ENCODE results near the gene CGRRF1. TPM values are rescaled to one million over a fixed set of nuclear protein-coding genes. Genes with fewer than 3 reads are reported as not detected.

CGRRF1 gene
- total and polyA plus RNA-seq, 9 donors: 12.7 to 17.9 (median 15.5) TPM

GRCh38 chr14:54535126-54535525 lies 25.4 kb downstream of the CGRRF1 start:
- H3K27ac ChIP-seq (ENCODE audit: low read length): no peak overlapping the region
- peaks cover 4% of the 10 kb centered on the region for H3K36me3 ChIP-seq (ENCODE audit: control insufficient read depth, insufficient read depth, low read length)
- WGBS (ENCODE audit: insufficient coverage): no CpG with 5 or more reads among the region's 1 CpG
- H3K4me1 ChIP-seq (ENCODE audit: control insufficient read depth, insufficient read depth, low read length): no peaks in the 10 kb centered on the region
- H3K9me3 ChIP-seq (replicated peaks; ENCODE audit: control insufficient read depth, low read depth, low read length): no peaks in the 10 kb centered on the region
- H3K4me3 ChIP-seq (ENCODE audit: low read length): no peak overlapping the region
- H3K27me3 ChIP-seq (ENCODE audit: control insufficient read depth, insufficient read depth, low read length): no peaks in the 10 kb centered on the region
- peak; percentile 34 for DNase-seq

GRCh38 chr14:54535646-54536045 lies 25.9 kb downstream of the CGRRF1 start:
- H3K4me1 ChIP-seq (ENCODE audit: control insufficient read depth, insufficient read depth, low read length): no peaks in the 10 kb centered on the region
- H3K4me3 ChIP-seq (ENCODE audit: low read length): no peak overlapping the region
- no peaks in the 10 kb centered on the region for H3K27me3 ChIP-seq (ENCODE audit: control insufficient read depth, insufficient read depth, low read length)
- no peak overlapping the region for H3K27ac ChIP-seq (ENCODE audit: low read length)
- 40% methylated on average over 1 of the region's 2 CpGs for WGBS (ENCODE audit: insufficient coverage)
- peaks cover 5% of the 10 kb centered on the region for H3K36me3 ChIP-seq (ENCODE audit: control insufficient read depth, insufficient read depth, low read length)
- no peaks in the 10 kb centered on the region for H3K9me3 ChIP-seq (replicated peaks; ENCODE audit: control insufficient read depth, low read depth, low read length)
- DNase-seq: peak; percentile 58

GRCh38 chr14:54537651-54538050 lies 27.9 kb downstream of the CGRRF1 start:
- H3K27ac ChIP-seq (ENCODE audit: low read length): no peak overlapping the region
- H3K36me3 ChIP-seq (ENCODE audit: control insufficient read depth, insufficient read depth, low read length): peaks cover 7% of the 10 kb centered on the region
- no CpG with 5 or more reads among the region's 2 CpGs for WGBS (ENCODE audit: insufficient coverage)
- no peak for DNase-seq
- H3K4me3 ChIP-seq (ENCODE audit: low read length): no peak overlapping the region
- no peaks in the 10 kb centered on the region for H3K9me3 ChIP-seq (replicated peaks; ENCODE audit: control insufficient read depth, low read depth, low read length)
- no peaks in the 10 kb centered on the region for H3K4me1 ChIP-seq (ENCODE audit: control insufficient read depth, insufficient read depth, low read length)
- no peaks in the 10 kb centered on the region for H3K27me3 ChIP-seq (ENCODE audit: control insufficient read depth, insufficient read depth, low read length)

- no peaks in the 10 kb centered on the region for H3K27me3 ChIP-seq (ENCODE audit: control insufficient read depth, insufficient read depth, low read length)
- no peaks in the 10 kb centered on the region for H3K4me1 ChIP-seq (ENCODE audit: control insufficient read depth, insufficient read depth, low read length)
- peaks cover 7% of the 10 kb centered on the region for H3K36me3 ChIP-seq (ENCODE audit: control insufficient read depth, insufficient read depth, low read length)
- no peak for DNase-seq
- WGBS (ENCODE audit: insufficient coverage): 86% methylated on average over 1 of the region's 3 CpGs
- no peaks in the 10 kb centered on the region for H3K9me3 ChIP-seq (replicated peaks; ENCODE audit: control insufficient read depth, low read depth, low read length)
- H3K27ac ChIP-seq (ENCODE audit: low read length): no peak overlapping the region
- H3K4me3 ChIP-seq (ENCODE audit: low read length): no peak overlapping the region
Observed at GRCh38 chr14:54538055-54538454, 28.3 kb downstream of the CGRRF1 start.

- Histone ChIP-seq H3K27ac (ENCODE audit: low read length) (no peak overlapping the region), H3K4me3 (ENCODE audit: low read length) (no peak overlapping the region), H3K36me3 (ENCODE audit: control insufficient read depth, insufficient read depth, low read length) (no peaks in the 10 kb centered on the region), H3K27me3 (ENCODE audit: control insufficient read depth, insufficient read depth, low read length) (no peaks in the 10 kb centered on the region), H3K9me3 (replicated peaks; ENCODE audit: control insufficient read depth, low read depth, low read length) (peaks cover 2% of the 10 kb centered on the region), H3K4me1 (ENCODE audit: control insufficient read depth, insufficient read depth, low read length) (no peaks in the 10 kb centered on the region)
- DNase-seq: no peak
- WGBS (ENCODE audit: insufficient coverage): 90% methylated on average over 3 of the region's 3 CpGs
Observed at GRCh38 chr14:54547583-54547982, 37.9 kb downstream of the CGRRF1 start.

- Histone ChIP-seq H3K9me3 (replicated peaks; ENCODE audit: control insufficient read depth, low read depth, low read length) (peaks cover 2% of the 10 kb centered on the region), H3K4me3 (ENCODE audit: low read length) (no peak overlapping the region), H3K27me3 (ENCODE audit: control insufficient read depth, insufficient read depth, low read length) (no peaks in the 10 kb centered on the region), H3K4me1 (ENCODE audit: control insufficient read depth, insufficient read depth, low read length) (no peaks in the 10 kb centered on the region), H3K27ac (ENCODE audit: low read length) (no peak overlapping the region), H3K36me3 (ENCODE audit: control insufficient read depth, insufficient read depth, low read length) (no peaks in the 10 kb centered on the region)
- WGBS (ENCODE audit: insufficient coverage): 90% methylated on average over 3 of the region's 5 CpGs
- no peak for DNase-seq
Observed at GRCh38 chr14:54548491-54548890, 38.8 kb downstream of the CGRRF1 start.

- Histone ChIP-seq H3K36me3 (ENCODE audit: control insufficient read depth, insufficient read depth, low read length) (no peaks in the 10 kb centered on the region), H3K4me1 (ENCODE audit: control insufficient read depth, insufficient read depth, low read length) (no peaks in the 10 kb centered on the region), H3K4me3 (ENCODE audit: low read length) (no peak overlapping the region), H3K27ac (ENCODE audit: low read length) (no peak overlapping the region), H3K27me3 (ENCODE audit: control insufficient read depth, insufficient read depth, low read length) (no peaks in the 10 kb centered on the region), H3K9me3 (replicated peaks; ENCODE audit: control insufficient read depth, low read depth, low read length) (no peaks in the 10 kb centered on the region)
- 76% methylated on average over 2 of the region's 3 CpGs for WGBS (ENCODE audit: insufficient coverage)
- DNase-seq: no peak
Observed at GRCh38 chr14:54549862-54550261, 40.2 kb downstream of the CGRRF1 start.

GRCh38 chr14:54550514-54550913 lies 40.8 kb downstream of the CGRRF1 start:
- WGBS (ENCODE audit: insufficient coverage): no CpG with 5 or more reads among the region's 1 CpG
- no peak for DNase-seq
- no peak overlapping the region for H3K27ac ChIP-seq (ENCODE audit: low read length)
- no peaks in the 10 kb centered on the region for H3K36me3 ChIP-seq (ENCODE audit: control insufficient read depth, insufficient read depth, low read length)
- H3K4me3 ChIP-seq (ENCODE audit: low read length): no peak overlapping the region
- H3K4me1 ChIP-seq (ENCODE audit: control insufficient read depth, insufficient read depth, low read length): no peaks in the 10 kb centered on the region
- H3K27me3 ChIP-seq (ENCODE audit: control insufficient read depth, insufficient read depth, low read length): no peaks in the 10 kb centered on the region
- H3K9me3 ChIP-seq (replicated peaks; ENCODE audit: control insufficient read depth, low read depth, low read length): no peaks in the 10 kb centered on the region

- no peak for DNase-seq
- WGBS (ENCODE audit: insufficient coverage): 93% methylated on average over 1 of the region's 2 CpGs
- Histone ChIP-seq H3K36me3 (ENCODE audit: control insufficient read depth, insufficient read depth, low read length) (no peaks in the 10 kb centered on the region), H3K4me1 (ENCODE audit: control insufficient read depth, insufficient read depth, low read length) (no peaks in the 10 kb centered on the region), H3K4me3 (ENCODE audit: low read length) (no peak overlapping the region), H3K27ac (ENCODE audit: low read length) (no peak overlapping the region), H3K9me3 (replicated peaks; ENCODE audit: control insufficient read depth, low read depth, low read length) (no peaks in the 10 kb centered on the region), H3K27me3 (ENCODE audit: control insufficient read depth, insufficient read depth, low read length) (no peaks in the 10 kb centered on the region)
Observed at GRCh38 chr14:54554401-54554800, 44.7 kb downstream of the CGRRF1 start.

GRCh38 chr14:54555651-54556050 lies 45.9 kb downstream of the CGRRF1 start:
- no peaks in the 10 kb centered on the region for H3K9me3 ChIP-seq (replicated peaks; ENCODE audit: control insufficient read depth, low read depth, low read length)
- no peaks in the 10 kb centered on the region for H3K36me3 ChIP-seq (ENCODE audit: control insufficient read depth, insufficient read depth, low read length)
- DNase-seq: no peak
- no peak overlapping the region for H3K27ac ChIP-seq (ENCODE audit: low read length)
- H3K4me3 ChIP-seq (ENCODE audit: low read length): no peak overlapping the region
- no peaks in the 10 kb centered on the region for H3K27me3 ChIP-seq (ENCODE audit: control insufficient read depth, insufficient read depth, low read length)
- 67% methylated on average over 1 of the region's 2 CpGs for WGBS (ENCODE audit: insufficient coverage)
- H3K4me1 ChIP-seq (ENCODE audit: control insufficient read depth, insufficient read depth, low read length): no peaks in the 10 kb centered on the region

- Histone ChIP-seq H3K36me3 (ENCODE audit: control insufficient read depth, insufficient read depth, low read length) (no peaks in the 10 kb centered on the region), H3K4me3 (ENCODE audit: low read length) (no peak overlapping the region), H3K4me1 (ENCODE audit: control insufficient read depth, insufficient read depth, low read length) (no peaks in the 10 kb centered on the region), H3K27ac (ENCODE audit: low read length) (no peak overlapping the region), H3K27me3 (ENCODE audit: control insufficient read depth, insufficient read depth, low read length) (no peaks in the 10 kb centered on the region), H3K9me3 (replicated peaks; ENCODE audit: control insufficient read depth, low read depth, low read length) (no peaks in the 10 kb centered on the region)
- DNase-seq: no peak
- WGBS (ENCODE audit: insufficient coverage): 82% methylated on average over 3 of the region's 9 CpGs
Observed at GRCh38 chr14:54556535-54556934, 46.8 kb downstream of the CGRRF1 start.
